ENCODE data around the gene IL12A.

DNA sequence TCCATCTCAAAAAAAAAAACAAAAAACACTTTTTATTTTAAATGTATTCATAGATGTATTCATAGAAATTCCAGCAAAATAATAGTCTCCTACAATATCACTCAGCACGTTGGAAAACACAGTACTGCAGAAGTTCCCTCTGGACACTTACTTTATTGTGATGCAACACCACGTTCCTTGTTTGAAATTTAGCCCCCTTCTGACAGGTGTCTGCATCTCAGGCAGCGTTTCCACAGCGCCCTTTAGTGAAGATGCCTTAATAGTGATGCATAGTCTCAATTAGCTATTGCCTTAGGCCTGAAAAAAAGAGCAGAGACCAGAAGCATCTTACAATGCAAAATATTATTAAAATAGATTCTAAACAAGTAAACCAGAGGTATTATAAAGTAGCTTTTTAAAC is 20.3 kb downstream of the IL12A start:
- TF ChIP-seq POLR2AphosphoS5 (IDR thresholded peaks at IDR 0.05; ENCODE audit: low read depth, low read length) (no peak), SIN3A (IDR thresholded peaks at IDR 0.05; ENCODE audit: borderline replicate concordance, insufficient read depth, low read length) (no peak)
- TF ChIP-seq, protein P1, sequence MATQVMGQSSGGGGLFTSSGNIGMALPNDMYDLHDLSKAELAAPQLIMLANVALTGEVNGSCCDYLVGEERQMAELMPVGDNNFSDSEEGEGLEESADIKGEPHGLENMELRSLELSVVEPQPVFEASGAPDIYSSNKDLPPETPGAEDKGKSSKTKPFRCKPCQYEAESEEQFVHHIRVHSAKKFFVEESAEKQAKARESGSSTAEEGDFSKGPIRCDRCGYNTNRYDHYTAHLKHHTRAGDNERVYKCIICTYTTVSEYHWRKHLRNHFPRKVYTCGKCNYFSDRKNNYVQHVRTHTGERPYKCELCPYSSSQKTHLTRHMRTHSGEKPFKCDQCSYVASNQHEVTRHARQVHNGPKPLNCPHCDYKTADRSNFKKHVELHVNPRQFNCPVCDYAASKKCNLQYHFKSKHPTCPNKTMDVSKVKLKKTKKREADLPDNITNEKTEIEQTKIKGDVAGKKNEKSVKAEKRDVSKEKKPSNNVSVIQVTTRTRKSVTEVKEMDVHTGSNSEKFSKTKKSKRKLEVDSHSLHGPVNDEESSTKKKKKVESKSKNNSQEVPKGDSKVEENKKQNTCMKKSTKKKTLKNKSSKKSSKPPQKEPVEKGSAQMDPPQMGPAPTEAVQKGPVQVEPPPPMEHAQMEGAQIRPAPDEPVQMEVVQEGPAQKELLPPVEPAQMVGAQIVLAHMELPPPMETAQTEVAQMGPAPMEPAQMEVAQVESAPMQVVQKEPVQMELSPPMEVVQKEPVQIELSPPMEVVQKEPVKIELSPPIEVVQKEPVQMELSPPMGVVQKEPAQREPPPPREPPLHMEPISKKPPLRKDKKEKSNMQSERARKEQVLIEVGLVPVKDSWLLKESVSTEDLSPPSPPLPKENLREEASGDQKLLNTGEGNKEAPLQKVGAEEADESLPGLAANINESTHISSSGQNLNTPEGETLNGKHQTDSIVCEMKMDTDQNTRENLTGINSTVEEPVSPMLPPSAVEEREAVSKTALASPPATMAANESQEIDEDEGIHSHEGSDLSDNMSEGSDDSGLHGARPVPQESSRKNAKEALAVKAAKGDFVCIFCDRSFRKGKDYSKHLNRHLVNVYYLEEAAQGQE (IDR thresholded peaks at IDR 0.05; ENCODE audit: insufficient read depth in 1 of 2, low read depth in 2 of 2, low read length in 2 of 2), result no peak

All from PFSK-1 (cell line).